HG02763 (cell line): ENCODE data around the gene CNOT8.
"Not testable (repeated sequence)": the region's sequence is repeated elsewhere in the genome, so short reads cannot be mapped to it uniquely, and the experiment has no call there.

ENCODE experiments used
- ATAC-seq: cut with Tn5 transposase; IDR thresholded peaks from one replicate; pipeline ENCODE4 v1.9.1; 2021; ENCODE audit warnings: mild to moderate bottlenecking, moderate library complexity; ENCODE audit not compliant: unreplicated experiment

CNOT8 gene

DNA sequence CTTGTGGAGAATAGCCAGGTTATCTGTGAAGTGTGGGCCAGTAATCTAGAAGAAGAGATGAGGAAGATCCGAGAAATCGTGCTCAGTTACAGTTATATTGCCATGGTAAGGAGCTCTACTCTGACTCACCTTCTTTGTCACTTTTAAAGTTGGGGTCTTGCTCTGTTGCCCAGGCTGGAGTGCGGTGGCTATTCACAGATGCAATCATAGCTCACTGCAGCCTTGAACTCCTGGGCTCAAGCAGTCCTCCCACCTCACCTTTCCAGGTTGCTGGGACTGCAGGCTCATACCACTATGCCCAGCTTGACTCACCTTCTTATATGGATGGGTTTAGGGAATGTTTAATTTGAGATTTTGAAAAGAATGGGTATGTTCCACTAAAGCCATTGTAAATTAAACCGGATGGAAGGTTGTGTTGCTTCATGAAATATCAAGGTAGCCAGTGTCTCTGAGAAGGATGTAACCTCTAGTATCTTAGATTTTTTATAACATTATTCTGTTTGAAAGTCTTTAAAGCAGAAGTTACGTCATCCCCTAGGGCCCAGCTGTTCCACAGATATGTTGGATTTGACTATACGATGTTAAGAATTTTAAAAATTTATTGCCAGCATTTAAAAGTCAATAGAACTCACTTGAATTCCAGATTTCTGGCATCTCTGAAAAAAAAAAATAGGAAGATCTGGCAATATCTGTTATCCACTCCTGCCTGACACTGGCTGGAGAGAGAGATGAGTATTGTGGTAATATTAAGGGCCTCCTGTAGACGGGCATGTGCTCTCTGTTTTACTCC lies 5.1 kb downstream of the CNOT8 start:
- no peak for ATAC-seq

DNA sequence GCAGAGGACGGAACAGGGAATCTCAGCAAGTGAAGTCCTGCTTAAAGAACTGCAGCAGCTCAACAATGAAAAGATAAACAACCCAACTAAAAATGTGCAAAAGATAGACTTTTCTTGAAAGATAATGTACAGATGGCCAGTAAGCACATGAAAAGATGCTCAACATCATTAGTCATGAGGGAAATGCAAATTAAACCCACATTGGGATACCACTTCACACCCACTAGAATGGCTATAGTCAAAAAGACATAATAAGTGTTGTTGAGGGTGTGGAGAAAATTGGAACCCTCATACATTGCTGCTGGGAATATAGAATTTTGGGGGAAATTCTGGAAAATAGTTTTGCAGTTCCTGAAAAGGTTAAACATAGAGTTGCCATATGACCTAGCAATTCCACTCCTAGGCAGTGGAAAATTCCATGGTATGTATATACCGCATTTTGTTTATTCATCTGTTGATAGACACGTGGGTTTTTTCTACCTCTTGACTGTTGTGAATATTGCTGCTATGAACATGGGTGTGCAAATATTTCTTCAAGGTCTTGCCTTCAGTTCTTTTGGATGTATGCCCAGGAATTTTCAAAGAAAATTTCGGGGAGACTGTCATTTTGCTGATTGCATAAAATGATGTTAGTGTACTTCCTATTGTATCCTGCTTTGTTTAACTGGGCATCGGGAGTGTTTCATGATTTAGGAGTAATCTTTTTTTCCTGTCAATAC lies 7.2 kb downstream of the CNOT8 start:
- no peak for ATAC-seq

DNA sequence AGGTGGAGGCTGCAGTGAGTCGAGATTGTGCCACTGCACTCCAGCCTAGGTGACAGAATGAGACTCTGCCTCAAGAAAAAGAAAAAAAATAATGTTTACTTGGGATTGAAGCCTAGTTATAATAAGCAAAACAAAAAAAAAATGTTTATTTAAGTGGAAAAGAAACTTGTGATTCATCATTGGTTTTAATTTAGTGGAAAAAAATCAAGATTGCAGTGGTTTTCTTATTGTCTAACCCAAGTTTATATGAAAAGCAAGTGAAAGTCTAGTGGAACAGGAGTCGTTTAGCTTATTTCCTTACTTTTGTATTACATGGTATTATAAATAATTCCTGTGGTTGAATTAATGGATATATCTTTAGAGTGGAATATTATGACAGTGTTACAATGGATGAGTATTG lies 8.4 kb downstream of the CNOT8 start:
- ATAC-seq, result no peak

DNA sequence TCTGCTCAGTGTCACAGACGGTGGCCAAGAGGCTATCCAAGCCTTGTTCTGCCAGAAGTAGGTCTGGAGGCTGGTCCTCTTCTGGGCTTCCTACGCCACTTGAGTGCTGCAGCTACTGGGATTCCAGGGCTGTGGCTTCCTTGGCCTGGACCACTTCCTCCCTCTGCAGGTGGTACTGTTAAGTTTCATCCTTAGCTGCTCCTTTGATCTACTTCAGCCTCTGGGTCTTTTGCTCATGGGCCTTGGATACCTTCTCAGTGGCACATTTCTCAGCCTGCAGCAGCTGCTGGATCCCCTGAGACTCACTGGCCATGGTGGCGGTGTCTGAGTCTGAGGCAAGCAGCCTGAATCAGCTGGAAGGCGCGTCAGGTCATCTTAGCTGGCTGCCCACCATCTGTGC lies 10.3 kb downstream of the CNOT8 start:
- ATAC-seq, result no peak

DNA sequence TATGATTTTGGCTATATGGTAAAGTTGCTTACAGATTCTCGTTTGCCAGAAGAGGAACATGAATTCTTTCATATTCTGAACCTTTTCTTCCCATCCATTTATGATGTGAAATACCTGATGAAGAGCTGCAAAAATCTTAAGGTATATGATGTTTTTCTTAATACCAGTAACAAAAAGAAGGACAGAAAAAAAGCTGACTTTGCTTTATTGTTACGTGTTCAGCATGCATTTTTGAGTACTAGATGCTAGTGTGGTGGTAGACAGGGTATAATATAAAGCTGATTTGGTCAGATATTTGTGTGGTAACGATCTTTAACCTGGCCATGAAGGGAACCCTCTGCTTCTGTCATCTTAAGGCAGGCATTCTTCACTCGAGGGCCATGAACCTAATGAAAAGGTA lies 13.3 kb downstream of the CNOT8 start:
- no peak for ATAC-seq

DNA sequence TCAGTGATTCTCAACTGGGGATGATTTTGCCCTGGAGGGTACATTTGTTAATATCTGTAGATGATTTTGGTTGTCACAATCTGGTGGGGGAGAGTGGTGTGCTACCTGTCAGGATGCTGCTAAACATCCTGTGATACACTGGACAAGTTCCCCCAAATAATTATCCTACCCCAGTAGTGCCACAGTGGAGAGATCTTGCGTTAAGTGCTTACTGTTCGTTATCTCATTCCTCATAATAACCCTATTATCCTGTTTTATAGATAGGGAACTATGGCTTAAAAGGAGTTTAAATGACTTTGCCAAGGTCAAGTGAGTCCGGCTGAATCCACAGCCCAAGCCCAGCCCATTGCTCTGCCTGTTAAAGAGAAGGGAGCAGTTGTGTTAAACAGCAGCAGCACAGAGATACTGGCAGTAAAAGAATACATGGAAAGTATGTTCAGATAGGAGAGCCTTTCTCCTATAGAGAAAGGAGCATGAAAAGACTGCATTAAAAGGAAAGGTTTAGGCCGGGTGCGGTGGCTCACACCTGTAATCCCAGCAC lies 15.4 kb downstream of the CNOT8 start:
- ATAC-seq, result no peak

DNA sequence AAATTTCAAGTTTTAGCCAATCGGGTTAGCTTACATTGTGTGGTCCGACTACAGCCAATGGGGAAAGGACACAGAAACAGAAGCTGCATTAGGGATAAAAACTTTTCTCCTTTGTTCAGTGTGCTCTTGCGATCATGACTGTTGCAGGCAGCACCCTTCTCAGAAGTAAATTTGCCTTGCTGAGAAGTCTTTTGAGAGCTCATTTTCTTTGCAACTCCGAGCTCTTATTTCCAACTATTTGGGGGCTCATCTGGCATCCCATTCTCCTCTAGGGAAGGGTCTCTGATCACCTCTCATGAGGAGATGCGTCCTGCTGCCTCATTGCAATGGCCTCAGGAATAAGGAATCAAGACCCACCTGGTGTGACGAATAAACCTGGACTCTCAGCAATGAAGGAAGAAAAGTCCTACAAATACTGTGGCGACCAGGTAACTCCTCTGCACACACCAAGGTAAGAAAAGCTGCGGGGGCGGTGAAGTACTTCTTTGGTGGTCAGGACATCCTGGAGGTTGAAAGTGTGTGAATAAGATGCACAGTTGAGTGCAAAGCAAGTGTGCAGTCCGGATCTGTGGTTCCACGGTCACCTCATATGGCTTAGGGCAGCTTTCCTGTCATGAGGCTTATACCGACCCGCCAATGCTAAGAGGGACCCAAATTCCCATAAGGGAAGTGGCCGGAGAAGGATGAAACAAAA lies 20.4 kb downstream of the CNOT8 start:
- ATAC-seq, result no peak

DNA sequence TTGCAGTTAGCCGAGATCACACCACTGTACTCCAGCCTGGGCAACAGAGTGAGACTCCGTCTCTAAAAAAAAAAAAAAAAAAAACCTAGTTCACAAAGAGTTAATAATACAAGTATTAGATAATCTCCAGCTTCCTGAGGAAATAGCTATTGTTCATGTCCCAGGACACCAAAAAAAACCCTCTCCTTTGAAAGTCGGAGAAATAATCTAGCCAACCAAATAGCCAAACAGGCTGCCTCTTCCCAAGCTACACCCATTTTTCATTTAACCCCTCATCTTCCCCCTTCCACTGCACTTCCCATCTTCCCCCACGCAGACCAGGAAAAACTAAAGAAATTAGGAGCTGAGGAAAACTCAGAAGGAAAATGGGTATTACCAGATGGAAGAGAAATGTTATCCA lies 23.6 kb downstream of the CNOT8 start:
- ATAC-seq, result no peak

DNA sequence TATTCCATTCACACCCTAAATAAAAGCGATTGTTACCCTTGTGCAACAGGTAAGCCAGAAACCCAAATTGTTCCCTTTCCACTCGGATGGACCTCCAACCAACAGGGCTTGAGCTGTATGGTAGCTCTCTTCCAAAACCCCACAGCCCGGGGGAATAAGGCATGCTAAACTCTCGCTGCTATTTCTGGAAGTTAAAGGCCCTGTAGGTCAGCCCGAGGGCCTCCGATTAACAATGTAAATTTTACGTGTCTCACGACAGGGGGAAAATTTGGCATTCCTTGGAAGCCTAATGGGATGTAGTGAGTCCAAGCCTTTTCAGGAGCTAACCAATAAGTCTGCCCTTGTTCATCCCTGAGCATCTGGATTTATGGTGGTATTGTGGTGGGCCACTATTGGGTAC lies 26.0 kb downstream of the CNOT8 start:
- no peak for ATAC-seq

DNA sequence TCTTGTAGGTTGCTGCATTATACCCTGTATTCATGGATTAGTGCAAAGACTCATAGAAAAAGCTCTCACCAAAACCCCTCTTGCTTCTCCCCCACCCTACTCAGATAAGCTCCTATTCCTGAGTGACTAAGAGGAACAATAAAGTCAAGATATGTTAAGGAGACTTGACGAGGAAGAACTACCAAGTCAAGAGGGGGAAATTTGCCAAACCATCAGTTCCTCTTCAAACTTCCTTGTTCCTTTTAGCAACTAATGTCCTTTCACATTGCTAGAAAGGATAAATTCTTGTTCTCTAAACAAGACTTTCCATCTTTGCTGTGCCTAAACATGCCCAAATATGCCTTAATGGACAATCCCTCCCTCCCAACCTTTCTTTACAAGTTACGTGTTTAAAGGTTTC lies 27.0 kb downstream of the CNOT8 start:
- no peak for ATAC-seq

DNA sequence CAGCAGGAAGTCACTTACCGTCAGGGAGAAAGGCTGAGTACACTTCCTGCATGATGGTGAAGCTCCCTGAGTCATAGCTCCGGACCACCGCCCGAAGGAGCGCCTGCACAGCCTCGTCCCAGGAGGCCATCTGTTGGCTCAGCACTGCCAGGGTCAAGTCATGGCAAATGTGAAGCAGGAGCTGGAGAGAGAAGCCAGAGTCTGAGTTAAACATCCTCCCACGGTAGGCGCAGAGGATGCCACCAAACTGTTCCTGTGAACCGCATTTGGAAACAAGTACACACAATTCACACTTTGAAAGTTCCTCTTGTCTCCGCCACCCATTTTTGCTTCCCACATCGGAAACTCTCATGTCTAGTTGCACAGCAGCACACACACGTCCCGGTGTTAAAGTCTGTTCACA lies 33.9 kb downstream of the CNOT8 start:
- no peak for ATAC-seq

DNA sequence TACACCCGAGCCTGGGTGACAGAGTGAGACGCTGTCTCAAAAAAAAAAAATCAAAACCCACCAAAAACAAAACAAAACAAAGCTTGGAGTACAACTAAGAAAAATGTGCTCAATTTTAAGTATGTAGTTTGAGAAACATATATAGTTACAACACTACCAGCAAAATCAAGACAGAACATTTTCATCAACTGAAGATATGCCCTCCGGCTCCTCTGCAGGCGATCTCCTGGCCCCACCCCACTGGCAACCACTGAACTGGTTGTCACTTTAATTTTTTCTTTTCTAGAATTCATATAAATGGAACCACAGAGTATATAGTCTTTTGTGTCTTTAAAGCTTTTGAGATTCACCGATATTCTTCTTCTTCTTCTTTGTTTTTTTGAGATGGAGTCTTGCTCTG lies 35.0 kb downstream of the CNOT8 start:
- no peak for ATAC-seq

DNA sequence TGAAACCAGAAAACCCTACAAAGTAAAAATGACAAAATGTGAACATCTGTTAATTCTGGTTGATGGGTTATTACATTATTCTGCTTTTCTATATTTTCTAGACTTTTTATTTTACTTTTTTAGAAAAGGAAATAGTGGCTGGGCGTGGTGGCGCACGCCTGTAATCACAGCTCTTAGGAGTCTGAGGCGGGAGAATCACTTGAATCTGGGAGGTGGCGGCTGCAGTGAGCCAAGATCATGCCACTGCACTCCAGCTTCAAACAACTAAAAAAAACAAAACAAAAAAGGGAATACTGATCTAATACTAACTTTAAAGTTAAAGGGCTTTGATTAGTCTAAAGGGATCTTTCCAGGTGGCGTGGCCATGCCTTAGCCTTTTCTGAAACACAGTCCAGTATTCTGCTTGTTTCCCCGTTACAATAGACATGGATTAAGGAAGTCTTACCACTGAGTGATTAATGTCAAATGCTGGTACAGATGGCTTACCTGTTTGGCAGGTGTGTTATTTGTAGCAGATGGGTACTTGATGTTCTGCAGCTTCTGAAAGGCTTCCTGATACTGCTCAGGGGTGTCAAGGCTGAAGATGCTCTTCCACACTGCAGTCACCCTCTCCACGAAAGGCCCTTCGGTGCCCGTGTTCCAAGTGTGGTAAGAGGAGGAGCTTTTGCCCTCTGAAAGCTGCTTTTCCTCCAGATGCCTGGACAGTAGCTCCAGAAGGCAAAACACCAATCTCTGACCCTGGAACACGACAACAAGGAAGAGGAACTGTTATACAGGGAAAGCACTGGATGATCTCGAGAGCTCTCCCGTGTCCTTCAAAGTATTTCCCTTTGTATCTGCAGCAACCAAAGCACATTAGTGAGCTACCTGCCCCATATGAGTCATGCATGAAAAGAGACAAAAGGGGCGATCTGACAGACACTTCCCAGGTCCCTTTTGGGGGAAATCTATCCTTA lies 37.5 kb downstream of the CNOT8 start:
- ATAC-seq, result no peak

DNA sequence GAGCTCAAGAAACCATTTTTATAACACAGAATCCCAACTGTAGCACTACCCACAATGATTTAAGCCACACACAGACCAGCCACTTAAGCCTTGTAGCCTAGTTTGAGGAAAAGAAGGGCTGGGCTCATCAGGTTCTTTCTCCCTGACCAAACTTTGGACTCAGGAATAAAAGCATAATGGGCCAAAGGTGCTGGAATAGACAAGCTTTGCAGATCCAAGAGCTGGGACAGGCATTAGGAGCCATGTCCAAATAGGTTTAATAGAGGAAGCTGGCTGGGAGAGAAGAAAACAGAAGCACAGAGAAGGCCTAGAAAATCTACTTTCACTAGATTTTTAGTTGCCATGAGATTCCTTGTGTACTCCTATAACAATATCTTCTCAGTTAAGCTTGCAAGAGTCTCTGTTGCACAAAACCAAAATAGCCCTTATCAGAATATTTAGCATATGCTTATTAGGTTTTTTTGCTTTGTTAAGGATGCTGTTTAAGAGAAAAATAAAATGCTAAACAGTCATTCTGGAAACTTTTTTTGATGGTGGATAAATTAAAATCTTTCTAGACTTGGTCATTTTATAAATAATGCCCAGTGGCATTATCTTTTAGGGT lies 38.2 kb downstream of the CNOT8 start:
- no peak for ATAC-seq

DNA sequence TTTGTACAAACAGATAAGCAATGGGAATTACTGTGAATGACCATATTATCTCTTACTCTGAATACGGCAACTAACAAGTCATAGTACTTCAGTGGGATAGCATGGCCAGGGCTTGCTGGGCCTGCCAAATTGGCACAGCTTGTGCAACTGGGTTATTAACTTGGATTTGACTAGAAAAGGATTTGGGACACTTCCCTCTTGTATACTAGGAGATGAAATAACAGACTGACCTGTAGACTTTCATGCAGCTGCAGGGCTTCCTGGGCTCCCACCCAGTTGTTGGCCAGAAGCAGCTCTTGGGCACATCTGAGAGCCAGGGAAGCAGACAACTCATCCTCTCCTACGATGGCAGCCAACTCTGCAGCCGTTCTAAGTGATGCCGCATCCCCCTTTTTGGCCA lies 39.8 kb downstream of the CNOT8 start:
- ATAC-seq, result no peak

DNA sequence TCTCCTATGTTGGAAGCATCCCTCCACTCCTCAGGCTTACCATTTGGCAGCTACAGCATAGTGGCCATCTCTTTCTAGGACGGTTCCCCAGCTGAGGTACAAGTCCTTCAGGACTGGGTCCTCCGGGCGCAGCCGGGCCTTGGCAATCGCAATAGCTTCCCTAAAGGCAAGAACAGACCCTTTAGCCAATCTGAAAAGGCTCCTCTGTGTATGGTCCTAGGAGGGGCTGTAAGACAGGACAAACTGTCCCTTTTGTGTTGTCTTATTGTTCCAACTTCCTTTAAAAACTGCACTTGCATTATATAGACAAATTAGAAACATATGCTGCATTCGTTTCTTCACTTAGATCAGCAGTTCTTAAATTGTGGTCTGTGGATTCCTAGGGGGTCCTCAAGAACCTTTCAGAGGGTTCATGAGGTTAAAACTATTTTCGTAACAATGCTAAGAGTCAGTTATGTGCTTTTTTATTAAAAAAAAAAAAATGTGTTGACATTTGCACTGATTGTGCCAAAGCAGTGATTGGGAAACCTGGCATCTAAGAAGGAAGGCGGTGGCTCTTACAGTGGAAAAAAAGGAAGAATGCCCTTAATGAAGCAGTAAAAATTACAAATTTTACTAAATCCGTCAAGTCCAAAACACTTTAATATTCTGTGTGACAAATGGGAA lies 40.9 kb downstream of the CNOT8 start:
- ATAC-seq, result no peak

DNA sequence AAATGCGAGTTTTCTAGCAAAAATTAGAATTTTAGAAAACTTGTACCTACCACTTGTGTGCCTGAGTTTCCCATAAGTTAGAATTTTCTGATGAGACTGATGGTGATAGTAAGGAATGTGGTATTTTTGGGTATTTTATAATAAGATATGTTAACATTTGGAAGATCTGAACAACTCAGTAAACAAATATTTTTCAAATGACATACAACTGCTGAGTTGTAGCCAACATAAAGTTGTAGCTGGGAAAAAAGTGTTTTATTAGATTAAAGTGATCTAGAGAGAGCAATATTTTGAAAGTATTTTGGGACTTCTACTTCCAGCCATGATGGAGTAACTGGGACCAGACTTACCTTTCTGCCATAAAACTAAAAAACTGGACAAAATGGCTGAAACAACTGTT lies 41.6 kb downstream of the CNOT8 start:
- ATAC-seq, result no peak

DNA sequence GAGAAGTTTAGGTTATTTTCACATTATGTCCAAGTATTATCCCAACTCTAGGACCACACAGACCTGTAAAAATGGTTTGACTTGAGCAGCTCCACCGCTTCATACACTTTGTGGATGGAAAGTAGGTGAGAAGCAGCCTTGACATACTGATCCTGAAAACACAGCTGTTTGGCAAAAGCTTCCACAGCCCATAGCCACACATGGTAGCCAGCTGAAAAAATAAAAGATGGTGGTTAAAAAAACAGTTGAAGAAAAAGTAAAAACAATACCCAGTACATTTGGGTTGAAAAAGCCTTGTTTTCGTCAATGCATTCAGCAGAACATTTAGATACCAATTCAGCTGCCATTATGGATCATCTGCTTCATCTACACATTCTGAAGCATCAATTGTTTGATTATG lies 42.8 kb downstream of the CNOT8 start:
- ATAC-seq, result no peak

DNA sequence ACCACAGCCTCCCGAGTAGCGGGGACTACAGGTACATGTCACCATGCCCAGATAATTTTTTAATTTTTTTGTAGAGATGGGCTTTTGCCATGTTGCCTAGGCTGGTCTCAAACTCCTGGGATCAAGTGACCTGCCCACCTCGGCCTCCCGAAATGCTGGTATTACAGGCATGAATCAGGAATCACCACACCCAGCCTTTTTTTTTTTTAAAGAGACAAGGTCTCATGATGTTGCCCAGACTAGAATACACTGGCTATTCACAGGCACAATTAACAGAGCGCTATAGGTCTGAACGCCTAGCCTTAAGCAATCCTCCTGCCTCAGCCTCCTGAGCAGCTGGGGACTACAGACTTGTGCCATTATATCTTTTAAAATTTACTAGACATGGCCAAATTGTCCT lies 43.5 kb downstream of the CNOT8 start:
- ATAC-seq, result no peak

DNA sequence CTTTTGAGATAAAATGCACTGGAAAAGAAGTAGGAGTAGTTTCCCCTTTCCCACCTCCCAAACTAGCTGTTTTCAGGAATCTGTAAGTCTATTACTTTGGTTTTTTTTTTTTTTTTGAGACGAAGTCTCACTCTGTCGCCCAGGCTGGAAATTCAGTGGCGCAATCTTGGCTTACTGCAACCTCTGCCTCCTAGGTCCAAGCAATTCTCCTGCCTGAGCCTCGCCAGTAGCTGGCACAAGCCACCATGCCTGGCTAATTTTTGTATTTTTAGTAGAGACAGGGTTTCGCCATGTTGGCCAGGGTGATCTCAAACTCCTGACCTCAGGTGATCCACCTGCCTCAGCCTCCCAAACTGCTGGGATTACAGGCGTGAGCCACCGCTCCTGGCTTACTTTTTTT lies 47.2 kb downstream of the CNOT8 start:
- ATAC-seq, result not testable (repeated sequence)
